SK-N-MC (cell line): Measurements from ENCODE around the gene DLG2.

Experiments used
- EZH2 ChIP-seq: fragments of 200-600 bp; sonication (generic); IDR thresholded peaks from one replicate; pipeline ENCODE4 v1.6.1; 2017; ENCODE audit warnings: antibody characterized with exemption
- POLR2AphosphoS5 ChIP-seq: IDR thresholded peaks from 2 replicates; pipeline ENCODE4 v1.6.1; 2012; ENCODE audit warnings: mild to moderate bottlenecking, low read depth, low read length, borderline replicate concordance

DNA sequence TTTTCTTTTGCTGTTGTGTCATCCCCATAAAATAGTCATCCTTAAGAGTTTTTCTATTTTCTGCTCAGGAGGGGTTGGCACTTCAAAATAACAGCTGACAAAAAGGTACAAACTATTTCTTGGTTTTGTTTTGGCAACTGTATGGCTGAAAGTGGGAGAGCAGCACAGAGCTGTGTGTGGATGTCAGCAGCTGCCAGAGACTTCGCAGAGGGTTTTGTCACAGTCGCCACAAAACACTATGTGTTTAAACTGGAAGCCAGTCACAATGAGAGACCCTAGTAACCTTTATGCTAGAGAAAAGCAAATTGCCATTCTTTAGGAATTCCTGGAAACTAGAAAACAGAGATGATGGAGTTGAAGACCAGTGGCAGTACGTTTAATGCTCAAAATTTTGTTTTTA lies 2151.4 kb downstream of the DLG2 start:
- no peak for TF ChIP-seq EZH2
- TF ChIP-seq POLR2AphosphoS5 = no peak
